ENCODE measurements around the gene RABGAP1L. TPM values are rescaled to one million over a fixed set of nuclear protein-coding genes. Genes with fewer than 3 reads are reported as not detected.
A peak's percentile ranks its signal among the peaks of the same experiment; 100 is the strongest.

Gene RABGAP1L
- total RNA-seq, 2 experiments from 2014 or later: 20.2 to 22.6 TPM

GRCh38 chr1:174932587-174932986 is 773.3 kb downstream of the RABGAP1L start:
- Mint-ChIP-seq H3K27ac (no peak overlapping the region), H3K27me3 (no peaks in the 10 kb centered on the region), H3K4me1 (peaks cover 2% of the 10 kb centered on the region), H3K9me3 (no peaks in the 10 kb centered on the region), H3K36me3 (no peaks in the 10 kb centered on the region), H3K4me3 (no peak overlapping the region)
- DNase-seq: no peak

GRCh38 chr1:174935961-174936727 is 776.8 kb downstream of the RABGAP1L start:
- H3K27ac Mint-ChIP-seq: no peak overlapping the region
- no peaks in the 10 kb centered on the region for H3K27me3 Mint-ChIP-seq

GRCh38 chr1:174938281-174939007 is 779.1 kb downstream of the RABGAP1L start:
- Mint-ChIP-seq H3K9me3 (no peaks in the 10 kb centered on the region), H3K4me3 (peak overlapping the region; percentile 56), H3K36me3 (no peaks in the 10 kb centered on the region), H3K27ac (peak overlapping the region; percentile 30), H3K4me1 (peaks cover 10% of the 10 kb centered on the region), H3K27me3 (no peaks in the 10 kb centered on the region)
- no peak for DNase-seq

More at GRCh38 chr1:174935961-174936727, 776.8 kb downstream of the RABGAP1L start:
- no peaks in the 10 kb centered on the region for H3K36me3 Mint-ChIP-seq
- no peak overlapping the region for H3K4me3 Mint-ChIP-seq
- peaks cover 11% of the 10 kb centered on the region for H3K4me1 Mint-ChIP-seq
- no peaks in the 10 kb centered on the region for H3K9me3 Mint-ChIP-seq
- DNase-seq: no peak

GRCh38 chr1:174939775-174940545 is 780.6 kb downstream of the RABGAP1L start:
- no peak overlapping the region for H3K4me3 Mint-ChIP-seq
- peaks cover 10% of the 10 kb centered on the region for H3K4me1 Mint-ChIP-seq
- no peak overlapping the region for H3K27ac Mint-ChIP-seq
- no peak for DNase-seq
- no peaks in the 10 kb centered on the region for H3K9me3 Mint-ChIP-seq
- no peaks in the 10 kb centered on the region for H3K36me3 Mint-ChIP-seq
- H3K27me3 Mint-ChIP-seq: no peaks in the 10 kb centered on the region

GRCh38 chr1:174940646-174941175 is 781.4 kb downstream of the RABGAP1L start:
- no peaks in the 10 kb centered on the region for H3K9me3 Mint-ChIP-seq
- H3K27ac Mint-ChIP-seq: no peak overlapping the region
- no peak overlapping the region for H3K4me3 Mint-ChIP-seq
- DNase-seq: no peak
- H3K36me3 Mint-ChIP-seq: no peaks in the 10 kb centered on the region
- H3K4me1 Mint-ChIP-seq: peaks cover 11% of the 10 kb centered on the region
- no peaks in the 10 kb centered on the region for H3K27me3 Mint-ChIP-seq

GRCh38 chr1:174942547-174943255 is 783.4 kb downstream of the RABGAP1L start:
- H3K9me3 Mint-ChIP-seq: no peaks in the 10 kb centered on the region
- DNase-seq: no peak
- no peak overlapping the region for H3K4me3 Mint-ChIP-seq
- H3K4me1 Mint-ChIP-seq: peaks cover 11% of the 10 kb centered on the region
- H3K27ac Mint-ChIP-seq: no peak overlapping the region
- H3K36me3 Mint-ChIP-seq: no peaks in the 10 kb centered on the region
- no peaks in the 10 kb centered on the region for H3K27me3 Mint-ChIP-seq

- Mint-ChIP-seq H3K36me3 (no peaks in the 10 kb centered on the region), H3K4me3 (no peak overlapping the region), H3K27me3 (no peaks in the 10 kb centered on the region), H3K4me1 (peaks cover 2% of the 10 kb centered on the region), H3K9me3 (no peaks in the 10 kb centered on the region), H3K27ac (no peak overlapping the region)
- no peak for DNase-seq
These were observed 786.7 kb downstream of the RABGAP1L start for GRCh38 chr1:174946031-174946430.

GRCh38 chr1:174949061-174949460 is 789.7 kb downstream of the RABGAP1L start:
- no peaks in the 10 kb centered on the region for H3K27me3 Mint-ChIP-seq
- no peak overlapping the region for H3K27ac Mint-ChIP-seq
- DNase-seq: no peak
- H3K9me3 Mint-ChIP-seq: no peaks in the 10 kb centered on the region
- H3K36me3 Mint-ChIP-seq: no peaks in the 10 kb centered on the region
- H3K4me1 Mint-ChIP-seq: peaks cover 12% of the 10 kb centered on the region
- no peak overlapping the region for H3K4me3 Mint-ChIP-seq

- no peak overlapping the region for H3K4me3 Mint-ChIP-seq
- H3K27ac Mint-ChIP-seq: no peak overlapping the region
- no peak for DNase-seq
- no peaks in the 10 kb centered on the region for H3K27me3 Mint-ChIP-seq
- H3K4me1 Mint-ChIP-seq: peaks cover 15% of the 10 kb centered on the region
- H3K9me3 Mint-ChIP-seq: no peaks in the 10 kb centered on the region
- no peaks in the 10 kb centered on the region for H3K36me3 Mint-ChIP-seq
These were observed 790.3 kb downstream of the RABGAP1L start for GRCh38 chr1:174949645-174950044.

GRCh38 chr1:174953285-174954072 is 794.2 kb downstream of the RABGAP1L start:
- no peak for DNase-seq
- Mint-ChIP-seq H3K9me3 (no peaks in the 10 kb centered on the region), H3K27ac (no peak overlapping the region), H3K4me3 (no peak overlapping the region), H3K36me3 (peaks cover 2% of the 10 kb centered on the region), H3K27me3 (no peaks in the 10 kb centered on the region), H3K4me1 (peaks cover 30% of the 10 kb centered on the region)

GRCh38 chr1:174954073-174954460 is 794.7 kb downstream of the RABGAP1L start:
- H3K36me3 Mint-ChIP-seq: peaks cover 2% of the 10 kb centered on the region
- H3K4me3 Mint-ChIP-seq: no peak overlapping the region
- H3K27me3 Mint-ChIP-seq: no peaks in the 10 kb centered on the region
- H3K9me3 Mint-ChIP-seq: no peaks in the 10 kb centered on the region
- peaks cover 31% of the 10 kb centered on the region for H3K4me1 Mint-ChIP-seq
- DNase-seq: no peak
- no peak overlapping the region for H3K27ac Mint-ChIP-seq

- DNase-seq: no peak
- H3K27ac Mint-ChIP-seq: no peak overlapping the region
- peaks cover 2% of the 10 kb centered on the region for H3K36me3 Mint-ChIP-seq
- peaks cover 31% of the 10 kb centered on the region for H3K4me1 Mint-ChIP-seq
- H3K9me3 Mint-ChIP-seq: no peaks in the 10 kb centered on the region
- H3K4me3 Mint-ChIP-seq: no peak overlapping the region
- no peaks in the 10 kb centered on the region for H3K27me3 Mint-ChIP-seq
These were observed 795.6 kb downstream of the RABGAP1L start for GRCh38 chr1:174954671-174955669.

- no peaks in the 10 kb centered on the region for H3K27me3 Mint-ChIP-seq
- H3K4me1 Mint-ChIP-seq: peaks cover 30% of the 10 kb centered on the region
- H3K4me3 Mint-ChIP-seq: no peak overlapping the region
- H3K9me3 Mint-ChIP-seq: no peaks in the 10 kb centered on the region
- no peak for DNase-seq
- H3K27ac Mint-ChIP-seq: no peak overlapping the region
- peaks cover 2% of the 10 kb centered on the region for H3K36me3 Mint-ChIP-seq
These were observed 796.8 kb downstream of the RABGAP1L start for GRCh38 chr1:174956086-174956485.

Measured in activated naive CD8-positive, alpha-beta T cell treated with anti-CD3 and anti-CD28 coated beads for 36 hours (primary cell).